SU-DHL-6 (cell line): ENCODE results near the gene LVRN.

Experiments used
- CTCF ChIP-seq: fragments of 200-600 bp; sonication (generic); IDR thresholded peaks from one replicate; pipeline ENCODE4 v1.5.1; 2017; ENCODE audit warnings: antibody characterized with exemption, mild to moderate bottlenecking, low read length, moderate library complexity; ENCODE audit not compliant: insufficient read depth, poor library complexity, severe bottlenecking
- EZH2phosphoT487 ChIP-seq: fragments of 200-600 bp; sonication (generic), shearing (Covaris generic); conservative IDR thresholded peaks from 2 replicates; pipeline ENCODE4 v1.6.1; 2018; ENCODE audit warnings: mild to moderate bottlenecking, antibody characterized with exemption, low read length, moderate library complexity, mixed read lengths

- TF ChIP-seq CTCF (no peak), EZH2phosphoT487 (no peak)
Measured at GRCh38 chr5:115995351-115995750, 33.1 kb downstream of the LVRN start.
